PFSK-1 (cell line): ENCODE results near the gene MTHFSD.

ENCODE experiments used
- FOXP2 ChIP-seq: optimal IDR thresholded peaks from 2 replicates; pipeline ENCODE3; 2011; ENCODE audit warnings: borderline replicate concordance, control low read depth, inconsistent platforms; ENCODE audit not compliant: insufficient read depth; ENCODE audit errors: extremely low read length, extremely low read depth
- POLR2AphosphoS5 ChIP-seq: IDR thresholded peaks from 2 replicates; pipeline ENCODE4 v1.6.1; 2012; ENCODE audit warnings: low read depth, mild to moderate bottlenecking, control low read depth, low read length, moderate library complexity
- REST ChIP-seq, 2 experiments: IDR thresholded peaks; 2 replicates each; pipeline versions ENCODE4 v1.6.1 to v1.8.0; 2011 to 2012; ENCODE audit warnings: low read depth in 2 of 2, low read length in 2 of 2, control low read depth in 1 of 2, inconsistent platforms in 1 of 2, mild to moderate bottlenecking in 1 of 2, moderate library complexity in 1 of 2; ENCODE audit not compliant: insufficient read depth in 1 of 2
- SIN3A ChIP-seq: IDR thresholded peaks from 2 replicates; pipeline ENCODE4 v1.6.1; 2012; ENCODE audit warnings: mild to moderate bottlenecking, low read length, moderate library complexity, borderline replicate concordance; ENCODE audit not compliant: insufficient read depth
- TAF1 ChIP-seq: IDR thresholded peaks from 2 replicates; pipeline ENCODE4 v1.6.1; 2012; ENCODE audit warnings: low read length, control low read depth, borderline replicate concordance; ENCODE audit not compliant: insufficient read depth

The MTHFSD gene

GRCh38 chr16:86580791-86581170 is 25.7 kb upstream of the MTHFSD start:
- TF ChIP-seq TAF1 = no peak
- TF ChIP-seq FOXP2 = no peak
- TF ChIP-seq REST (IDR thresholded peaks at IDR 0.05; ENCODE audit: insufficient read depth in 1 of 2, low read depth in 2 of 2, low read length in 2 of 2) = no peak
- TF ChIP-seq SIN3A = no peak
- no peak for TF ChIP-seq POLR2AphosphoS5

GRCh38 chr16:86580063-86580790 is 25.2 kb upstream of the MTHFSD start:
- no peak for TF ChIP-seq TAF1
- TF ChIP-seq POLR2AphosphoS5 = no peak
- TF ChIP-seq FOXP2 = no peak
- no peak for TF ChIP-seq SIN3A
- no peak for TF ChIP-seq REST (IDR thresholded peaks at IDR 0.05; ENCODE audit: insufficient read depth in 1 of 2, low read depth in 2 of 2, low read length in 2 of 2)

GRCh38 chr16:86579268-86580062 is 24.4 kb upstream of the MTHFSD start:
- TF ChIP-seq TAF1 = no peak
- no peak for TF ChIP-seq SIN3A

- no peak for TF ChIP-seq SIN3A
- TF ChIP-seq POLR2AphosphoS5 = no peak
- no peak for TF ChIP-seq REST (IDR thresholded peaks at IDR 0.05; ENCODE audit: insufficient read depth in 1 of 2, low read depth in 2 of 2, low read length in 2 of 2)
- no peak for TF ChIP-seq TAF1
- TF ChIP-seq FOXP2 = no peak
These were observed 23.7 kb upstream of the MTHFSD start for GRCh38 chr16:86578611-86579267.

GRCh38 chr16:86578061-86578599 is 23.1 kb upstream of the MTHFSD start, which contains the start of gene FOXL1:
Gene FOXL1 (plus strand): TSS chr16:86578549. CDS start chr16:86578724, 175 bp downstream.
- TF ChIP-seq SIN3A (no peak), POLR2AphosphoS5 (no peak), REST (IDR thresholded peaks at IDR 0.05; ENCODE audit: insufficient read depth in 1 of 2, low read depth in 2 of 2, low read length in 2 of 2) (no peak), TAF1 (no peak; the same call in 1 of the 2 replicates), FOXP2 (no peak)
